Measurements from ENCODE around the gene VSTM2B.
"Not testable (repeated sequence)": the region's sequence is repeated elsewhere in the genome, so short reads cannot be mapped to it uniquely, and the experiment has no call there.

Gene VSTM2B

GRCh38 chr19:29552454-29553280 lies 26.9 kb downstream of the VSTM2B start:
- Histone ChIP-seq H3K9me3 (ENCODE audit: control insufficient read depth, insufficient read depth, low read length) (no peaks in the 10 kb centered on the region), H3K4me3 (ENCODE audit: low read length) (no peak overlapping the region), H3K36me3 (ENCODE audit: control insufficient read depth, insufficient read depth, low read length) (no peaks in the 10 kb centered on the region), H3K27me3 (ENCODE audit: control insufficient read depth, insufficient read depth, low read length) (no peaks in the 10 kb centered on the region), H3K27ac (ENCODE audit: low read length) (no peak overlapping the region), H3K4me1 (ENCODE audit: control insufficient read depth, insufficient read depth, low read length) (no peaks in the 10 kb centered on the region; the same call in 1 of the 2 replicates)
- WGBS (ENCODE audit: insufficient coverage, insufficient read length) = no CpG with 5 or more reads among the region's 6 CpGs
- DNase-seq (ENCODE audit: low read depth, low spot score) = no peak

DNA sequence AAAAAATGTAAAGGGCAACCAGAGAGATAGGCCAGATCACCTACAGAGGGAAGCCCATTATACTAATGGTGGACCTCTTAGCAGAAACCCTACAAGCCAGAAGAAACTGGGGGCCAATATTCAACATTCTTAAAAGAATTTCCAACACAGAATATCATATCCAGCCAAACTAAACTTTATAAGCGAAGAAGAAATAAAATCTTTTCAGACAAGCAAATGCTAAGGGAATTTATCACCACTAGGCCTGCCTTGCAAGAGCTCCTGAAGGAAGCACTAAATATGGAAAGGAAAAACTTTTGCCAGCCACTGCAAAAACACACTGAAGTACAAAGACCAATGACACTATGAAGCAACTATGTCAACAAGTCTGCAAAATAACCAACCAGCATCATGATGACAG lies 28.4 kb downstream of the VSTM2B start:
- no peaks in the 10 kb centered on the region for H3K36me3 ChIP-seq (ENCODE audit: control insufficient read depth, insufficient read depth, low read length)
- no peak overlapping the region for H3K4me3 ChIP-seq (ENCODE audit: low read length)
- DNase-seq (ENCODE audit: low read depth, low spot score) = no peak
- no peaks in the 10 kb centered on the region for H3K9me3 ChIP-seq (ENCODE audit: control insufficient read depth, insufficient read depth, low read length)
- no peaks in the 10 kb centered on the region for H3K4me1 ChIP-seq (ENCODE audit: control insufficient read depth, insufficient read depth, low read length)
- H3K27me3 ChIP-seq (ENCODE audit: control insufficient read depth, insufficient read depth, low read length) = no peaks in the 10 kb centered on the region
- no CpG with 5 or more reads among the region's 1 CpG for WGBS (ENCODE audit: insufficient coverage, insufficient read length)
- H3K27ac ChIP-seq (ENCODE audit: low read length) = no peak overlapping the region

- not testable (repeated sequence) for H3K27ac ChIP-seq (ENCODE audit: low read length)
These were observed 33.3 kb downstream of the VSTM2B start for GRCh38 chr19:29559110-29559509.

GRCh38 chr19:29559743-29560142 lies 33.9 kb downstream of the VSTM2B start:
- DNase-seq (ENCODE audit: low read depth, low spot score) = no peak
- no CpG with 5 or more reads among the region's 4 CpGs for WGBS (ENCODE audit: insufficient coverage, insufficient read length)
- H3K4me1 ChIP-seq (ENCODE audit: control insufficient read depth, insufficient read depth, low read length) = no peaks in the 10 kb centered on the region

More at GRCh38 chr19:29559110-29559509, 33.3 kb downstream of the VSTM2B start:
- not testable (repeated sequence) for H3K4me3 ChIP-seq (ENCODE audit: low read length); DNase-seq (ENCODE audit: low read depth, low spot score); H3K36me3 ChIP-seq (ENCODE audit: control insufficient read depth, insufficient read depth, low read length); H3K4me1 ChIP-seq (ENCODE audit: control insufficient read depth, insufficient read depth, low read length); H3K27me3 ChIP-seq (ENCODE audit: control insufficient read depth, insufficient read depth, low read length); H3K9me3 ChIP-seq (ENCODE audit: control insufficient read depth, insufficient read depth, low read length)
- WGBS (ENCODE audit: insufficient coverage, insufficient read length) = no CpG with 5 or more reads among the region's 2 CpGs

GRCh38 chr19:29560313-29561075 lies 34.7 kb downstream of the VSTM2B start:
- no peak for DNase-seq (ENCODE audit: low read depth, low spot score)
- WGBS (ENCODE audit: insufficient coverage, insufficient read length) = no CpG with 5 or more reads among the region's 6 CpGs

More at GRCh38 chr19:29559743-29560142, 33.9 kb downstream of the VSTM2B start:
- Histone ChIP-seq H3K36me3 (ENCODE audit: control insufficient read depth, insufficient read depth, low read length) (no peaks in the 10 kb centered on the region), H3K4me3 (ENCODE audit: low read length) (no peak overlapping the region), H3K9me3 (ENCODE audit: control insufficient read depth, insufficient read depth, low read length) (no peaks in the 10 kb centered on the region), H3K27me3 (ENCODE audit: control insufficient read depth, insufficient read depth, low read length) (no peaks in the 10 kb centered on the region), H3K27ac (ENCODE audit: low read length) (no peak overlapping the region)

DNA sequence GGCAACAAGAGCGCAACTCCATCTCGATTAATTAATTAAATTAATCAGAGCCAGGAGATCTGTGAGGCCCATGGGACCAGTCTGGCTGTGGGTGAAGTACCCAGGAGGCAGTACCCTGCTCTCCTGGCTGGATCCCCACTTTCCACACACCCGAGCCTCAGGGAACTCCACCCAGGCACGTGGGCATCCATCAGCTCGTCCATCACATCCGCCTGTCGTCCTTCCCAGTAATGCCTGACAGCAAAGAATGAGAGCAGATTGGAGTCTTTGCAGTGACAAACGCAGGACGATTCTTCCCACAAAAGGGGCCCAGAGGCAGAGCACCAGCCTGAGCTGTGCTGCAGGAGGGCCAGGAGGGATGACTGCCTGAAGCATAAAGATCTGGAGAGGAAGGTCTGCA lies 35.8 kb downstream of the VSTM2B start:
- no peak overlapping the region for H3K27ac ChIP-seq (ENCODE audit: low read length)
- no peak for DNase-seq (ENCODE audit: low read depth, low spot score)
- H3K4me3 ChIP-seq (ENCODE audit: low read length) = no peak overlapping the region
- no peaks in the 10 kb centered on the region for H3K27me3 ChIP-seq (ENCODE audit: control insufficient read depth, insufficient read depth, low read length)
- no peaks in the 10 kb centered on the region for H3K4me1 ChIP-seq (ENCODE audit: control insufficient read depth, insufficient read depth, low read length)
- no CpG with 5 or more reads among the region's 9 CpGs for WGBS (ENCODE audit: insufficient coverage, insufficient read length)
- H3K36me3 ChIP-seq (ENCODE audit: control insufficient read depth, insufficient read depth, low read length) = no peaks in the 10 kb centered on the region
- no peaks in the 10 kb centered on the region for H3K9me3 ChIP-seq (ENCODE audit: control insufficient read depth, insufficient read depth, low read length)

More at GRCh38 chr19:29560313-29561075, 34.7 kb downstream of the VSTM2B start:
- no peak overlapping the region for H3K4me3 ChIP-seq (ENCODE audit: low read length)
- H3K4me1 ChIP-seq (ENCODE audit: control insufficient read depth, insufficient read depth, low read length) = no peaks in the 10 kb centered on the region
- no peaks in the 10 kb centered on the region for H3K27me3 ChIP-seq (ENCODE audit: control insufficient read depth, insufficient read depth, low read length)
- H3K9me3 ChIP-seq (ENCODE audit: control insufficient read depth, insufficient read depth, low read length) = no peaks in the 10 kb centered on the region
- H3K36me3 ChIP-seq (ENCODE audit: control insufficient read depth, insufficient read depth, low read length) = no peaks in the 10 kb centered on the region
- no peak overlapping the region for H3K27ac ChIP-seq (ENCODE audit: low read length)

DNA sequence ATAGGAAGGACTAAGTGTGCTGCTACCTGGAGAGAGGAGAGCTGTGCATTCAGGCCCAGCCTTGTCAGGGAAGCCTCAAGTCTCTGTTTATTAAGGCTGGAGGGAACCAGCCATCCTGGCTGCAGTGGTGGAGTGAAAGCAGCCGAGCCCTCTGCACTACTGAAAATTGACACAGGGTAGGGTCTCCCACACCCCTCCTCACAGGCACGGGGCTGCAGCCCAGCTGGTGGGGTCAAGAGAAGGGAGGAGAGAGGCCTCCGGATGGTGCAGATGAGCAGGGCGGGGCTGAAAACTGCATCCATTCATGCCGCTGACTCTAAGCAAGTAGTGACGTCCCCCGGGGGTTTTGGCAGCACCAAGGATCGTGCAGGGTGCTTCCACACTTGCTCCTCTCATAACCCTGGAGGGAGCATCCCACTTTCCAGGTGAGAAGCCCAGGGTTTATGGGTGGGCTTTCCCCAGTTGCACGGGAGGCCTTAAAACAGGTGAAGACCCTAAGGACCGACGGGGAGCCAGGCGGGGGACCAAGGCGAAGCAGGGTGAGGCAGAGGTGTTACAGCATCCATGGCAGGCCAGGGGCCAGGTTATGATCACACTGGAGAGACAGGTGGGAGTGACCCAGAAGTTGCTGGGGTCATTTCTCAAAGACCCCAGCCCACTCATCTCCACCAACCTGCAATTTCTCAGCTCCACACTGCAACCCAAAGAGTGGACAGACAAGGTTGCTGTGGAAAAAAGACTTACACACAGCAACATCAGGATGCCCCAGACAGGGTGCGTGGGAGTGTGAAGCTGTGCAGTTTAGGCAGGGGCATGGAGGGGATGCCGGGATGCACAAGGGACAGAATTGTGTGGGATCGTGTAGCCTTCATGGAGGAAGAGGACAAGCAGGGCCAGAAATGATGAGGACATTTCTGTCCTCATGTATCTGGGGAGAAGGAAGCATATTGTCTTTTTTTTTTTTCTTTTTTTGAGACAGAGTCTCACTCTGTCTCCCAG lies 36.8 kb downstream of the VSTM2B start:
- WGBS (ENCODE audit: insufficient coverage, insufficient read length) = no CpG with 5 or more reads among the region's 16 CpGs
- Histone ChIP-seq H3K4me3 (ENCODE audit: low read length) (no peak overlapping the region), H3K36me3 (ENCODE audit: control insufficient read depth, insufficient read depth, low read length) (no peaks in the 10 kb centered on the region), H3K9me3 (ENCODE audit: control insufficient read depth, insufficient read depth, low read length) (no peaks in the 10 kb centered on the region), H3K27me3 (ENCODE audit: control insufficient read depth, insufficient read depth, low read length) (no peaks in the 10 kb centered on the region), H3K27ac (ENCODE audit: low read length) (no peak overlapping the region), H3K4me1 (ENCODE audit: control insufficient read depth, insufficient read depth, low read length) (no peaks in the 10 kb centered on the region)
- DNase-seq (ENCODE audit: low read depth, low spot score) = no peak

DNA sequence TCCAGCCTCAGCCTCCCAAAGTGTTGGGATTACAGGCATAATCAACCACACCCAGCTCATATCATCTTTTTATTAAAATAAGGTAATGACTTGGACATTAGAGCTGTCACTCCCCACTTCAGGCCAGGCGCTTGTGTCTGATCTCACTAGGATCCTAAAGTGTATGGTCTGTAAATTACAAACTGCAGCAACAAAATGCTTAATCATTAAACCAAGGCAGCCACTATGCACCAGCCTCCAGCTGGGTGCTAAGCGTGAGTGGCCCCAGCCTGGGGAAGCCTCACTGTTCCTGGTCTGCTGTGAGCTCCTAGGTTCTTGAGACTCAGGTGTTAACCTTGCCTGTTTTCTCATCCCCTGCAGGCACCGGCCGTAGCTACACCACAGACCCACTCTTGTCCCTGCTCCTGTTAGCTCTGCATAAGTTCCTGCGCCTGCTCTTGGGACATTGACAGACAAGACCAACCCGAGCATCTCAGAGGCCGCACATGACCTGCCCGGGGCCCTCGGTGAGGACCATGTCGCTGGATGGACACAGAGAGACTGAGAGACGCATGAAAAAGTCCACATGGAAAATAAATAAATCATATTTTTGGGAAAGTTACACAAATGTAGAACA lies 37.8 kb downstream of the VSTM2B start:
- no peaks in the 10 kb centered on the region for H3K9me3 ChIP-seq (ENCODE audit: control insufficient read depth, insufficient read depth, low read length)
- H3K27me3 ChIP-seq (ENCODE audit: control insufficient read depth, insufficient read depth, low read length) = no peaks in the 10 kb centered on the region
- WGBS (ENCODE audit: insufficient coverage, insufficient read length) = no CpG with 5 or more reads among the region's 11 CpGs
- DNase-seq (ENCODE audit: low read depth, low spot score) = no peak
- no peaks in the 10 kb centered on the region for H3K36me3 ChIP-seq (ENCODE audit: control insufficient read depth, insufficient read depth, low read length)
- no peak overlapping the region for H3K27ac ChIP-seq (ENCODE audit: low read length)
- H3K4me1 ChIP-seq (ENCODE audit: control insufficient read depth, insufficient read depth, low read length) = 0 out of 2 replicates have a peak, but pooled peaks cover 2% of the 10 kb centered on the region
- H3K4me3 ChIP-seq (ENCODE audit: low read length) = no peak overlapping the region

GRCh38 chr19:29564574-29565005 lies 38.8 kb downstream of the VSTM2B start:
- no CpG with 5 or more reads among the region's 11 CpGs for WGBS (ENCODE audit: insufficient coverage, insufficient read length)
- Histone ChIP-seq H3K9me3 (ENCODE audit: control insufficient read depth, insufficient read depth, low read length) (no peaks in the 10 kb centered on the region), H3K4me1 (ENCODE audit: control insufficient read depth, insufficient read depth, low read length) (0 out of 2 replicates have a peak, but pooled peaks cover 2% of the 10 kb centered on the region), H3K27me3 (ENCODE audit: control insufficient read depth, insufficient read depth, low read length) (no peaks in the 10 kb centered on the region), H3K27ac (ENCODE audit: low read length) (no peak overlapping the region), H3K36me3 (ENCODE audit: control insufficient read depth, insufficient read depth, low read length) (no peaks in the 10 kb centered on the region), H3K4me3 (ENCODE audit: low read length) (no peak overlapping the region)
- DNase-seq (ENCODE audit: low read depth, low spot score) = no peak

All from iPS DF 6.9 (cell line).